Ectodermal cell (in vitro differentiated cells): ENCODE results near the gene NR5A1.
A peak's percentile ranks its signal among the peaks of the same experiment; 100 is the strongest.

Experiments used
- H3K27ac ChIP-seq: 2 replicates; pipeline ENCODE4 v1.7.0; 2013; ENCODE audit warnings: mild to moderate bottlenecking, low read depth, low read length; ENCODE audit not compliant: insufficient read depth, poor library complexity, severe bottlenecking
- H3K27me3 ChIP-seq: 2 replicates; pipeline ENCODE4 v1.7.0; 2013; ENCODE audit warnings: mild to moderate bottlenecking, low read length; ENCODE audit not compliant: insufficient read depth, control insufficient read depth, poor library complexity, severe bottlenecking
- H3K36me3 ChIP-seq: one replicate; pipeline ENCODE4 v1.7.0; 2013; ENCODE audit warnings: low read length; ENCODE audit not compliant: control insufficient read depth, insufficient read depth
- H3K4me1 ChIP-seq: one replicate; pipeline ENCODE4 v1.7.0; 2013; ENCODE audit warnings: low read length; ENCODE audit not compliant: control insufficient read depth, insufficient read depth
- H3K4me3 ChIP-seq: 2 replicates; pipeline ENCODE4 v1.7.0; 2013; ENCODE audit warnings: low read depth, low read length, control low read depth; ENCODE audit not compliant: insufficient read depth
- H3K9me3 ChIP-seq: 2 replicates; pipeline ENCODE4 v1.7.0; 2013; ENCODE audit warnings: mild to moderate bottlenecking, low read length, moderate library complexity; ENCODE audit not compliant: control insufficient read depth
- WGBS, 2 experiments: methylation state at CpG; one replicate each; pipeline ENCODE4 v1.1.7; 2013; ENCODE audit warnings: missing lambda C conversion rate in 2 of 2; 5-methylcytosine and 5-hydroxymethylcytosine counted together

NR5A1 gene

GRCh38 chr9:124485201-124485600 is 22.0 kb downstream of the NR5A1 start:
- H3K36me3 ChIP-seq, result no peaks in the 10 kb centered on the region
- H3K4me1 ChIP-seq, result peaks cover 37% of the 10 kb centered on the region
- no peak overlapping the region for H3K27ac ChIP-seq
- H3K9me3 ChIP-seq, result no peaks in the 10 kb centered on the region
- WGBS, 2 experiments, result 42 to 48% methylated on average over 13 of the region's 13 CpGs
- H3K4me3 ChIP-seq, result no peak overlapping the region
- no peaks in the 10 kb centered on the region for H3K27me3 ChIP-seq

GRCh38 chr9:124483481-124483880 is 23.7 kb downstream of the NR5A1 start:
- H3K9me3 ChIP-seq, result no peaks in the 10 kb centered on the region
- peaks cover 12% of the 10 kb centered on the region for H3K27me3 ChIP-seq
- peaks cover 37% of the 10 kb centered on the region for H3K4me1 ChIP-seq
- H3K4me3 ChIP-seq, result no peak overlapping the region
- H3K36me3 ChIP-seq, result no peaks in the 10 kb centered on the region
- no peak overlapping the region for H3K27ac ChIP-seq
- 95 to 98% methylated on average over 9 of the region's 9 CpGs for WGBS, 2 experiments

GRCh38 chr9:124482431-124483031 is 24.7 kb downstream of the NR5A1 start:
- peaks cover 40% of the 10 kb centered on the region for H3K4me1 ChIP-seq
- no peak overlapping the region for H3K4me3 ChIP-seq
- H3K27me3 ChIP-seq, result peaks cover 12% of the 10 kb centered on the region
- no peak overlapping the region for H3K27ac ChIP-seq
- WGBS, 2 experiments, result 37% methylated on average over 26 of the region's 26 CpGs
- no peaks in the 10 kb centered on the region for H3K36me3 ChIP-seq
- no peaks in the 10 kb centered on the region for H3K9me3 ChIP-seq

- Histone ChIP-seq H3K36me3 (no peaks in the 10 kb centered on the region), H3K9me3 (no peaks in the 10 kb centered on the region), H3K4me1 (peaks cover 34% of the 10 kb centered on the region), H3K27me3 (peaks cover 12% of the 10 kb centered on the region), H3K4me3 (no peak overlapping the region), H3K27ac (no peak overlapping the region)
- WGBS, 2 experiments, result 91 to 92% methylated on average over 17 of the region's 17 CpGs
These were observed 26.1 kb downstream of the NR5A1 start for GRCh38 chr9:124481115-124481514.

- 16 to 21% methylated on average over 7 of the region's 7 CpGs for WGBS, 2 experiments
- Histone ChIP-seq H3K4me3 (no peak overlapping the region), H3K27me3 (peaks cover 12% of the 10 kb centered on the region), H3K9me3 (no peaks in the 10 kb centered on the region), H3K4me1 (peaks cover 29% of the 10 kb centered on the region), H3K27ac (no peak overlapping the region), H3K36me3 (no peaks in the 10 kb centered on the region)
These were observed 26.6 kb downstream of the NR5A1 start for GRCh38 chr9:124480621-124480981.

GRCh38 chr9:124479947-124480620 is 27.1 kb downstream of the NR5A1 start:
- Histone ChIP-seq H3K4me3 (no peak overlapping the region), H3K4me1 (peaks cover 28% of the 10 kb centered on the region), H3K27ac (no peak overlapping the region), H3K36me3 (no peaks in the 10 kb centered on the region), H3K27me3 (peaks cover 12% of the 10 kb centered on the region), H3K9me3 (no peaks in the 10 kb centered on the region)
- WGBS, 2 experiments, result 70% methylated on average over 6 of the region's 6 CpGs

- Histone ChIP-seq H3K27me3 (peaks cover 12% of the 10 kb centered on the region), H3K27ac (no peak overlapping the region), H3K36me3 (no peaks in the 10 kb centered on the region), H3K4me1 (peaks cover 28% of the 10 kb centered on the region), H3K9me3 (no peaks in the 10 kb centered on the region), H3K4me3 (no peak overlapping the region)
- WGBS, 2 experiments, result 89 to 93% methylated on average over 16 of the region's 16 CpGs
These were observed 27.8 kb downstream of the NR5A1 start for GRCh38 chr9:124479371-124479770.

- Histone ChIP-seq H3K9me3 (no peaks in the 10 kb centered on the region), H3K4me3 (no peak overlapping the region), H3K27ac (no peak overlapping the region), H3K27me3 (peaks cover 12% of the 10 kb centered on the region), H3K36me3 (no peaks in the 10 kb centered on the region), H3K4me1 (peaks cover 31% of the 10 kb centered on the region)
- WGBS, 2 experiments, result 37 to 43% methylated on average over 12 of the region's 12 CpGs
These were observed 28.8 kb downstream of the NR5A1 start for GRCh38 chr9:124478354-124478753.

- peak overlapping the region; percentile 14 for H3K4me3 ChIP-seq
- peaks cover 34% of the 10 kb centered on the region for H3K4me1 ChIP-seq
- H3K9me3 ChIP-seq, result no peaks in the 10 kb centered on the region
- peaks cover 12% of the 10 kb centered on the region for H3K27me3 ChIP-seq
- H3K27ac ChIP-seq, result no peak overlapping the region
- 2% methylated on average over 53 of the region's 53 CpGs for WGBS, 2 experiments
- no peaks in the 10 kb centered on the region for H3K36me3 ChIP-seq
These were observed 29.4 kb downstream of the NR5A1 start for GRCh38 chr9:124477648-124478285.

- peak overlapping the region; percentile 14 for H3K4me3 ChIP-seq
- whole genome bisulfite sequencing, 2 experiments, result 41 to 42% methylated on average over 19 of the region's 19 CpGs
- peaks cover 12% of the 10 kb centered on the region for H3K27me3 ChIP-seq
- H3K27ac ChIP-seq, result no peak overlapping the region
- H3K4me1 ChIP-seq, result peaks cover 34% of the 10 kb centered on the region
- no peaks in the 10 kb centered on the region for H3K9me3 ChIP-seq
- no peaks in the 10 kb centered on the region for H3K36me3 ChIP-seq
These were observed 30.0 kb downstream of the NR5A1 start for GRCh38 chr9:124477211-124477647.
